HG03520 (cell line): ENCODE data around the gene ITGA1.
"Not testable (repeated sequence)": the region's sequence is repeated elsewhere in the genome, so short reads cannot be mapped to it uniquely, and the experiment has no call there.

Experiments
- ATAC-seq: cut with Tn5 transposase; IDR thresholded peaks from one replicate; pipeline ENCODE4 v1.9.1; 2021; ENCODE audit warnings: mild to moderate bottlenecking, moderate library complexity; ENCODE audit not compliant: unreplicated experiment

Gene ITGA1

GRCh38 chr5:52861368-52861767 lies 73.7 kb downstream of the ITGA1 start:
- ATAC-seq: no peak

- no peak for ATAC-seq
Observed at GRCh38 chr5:52863715-52864290, 76.1 kb downstream of the ITGA1 start.

DNA sequence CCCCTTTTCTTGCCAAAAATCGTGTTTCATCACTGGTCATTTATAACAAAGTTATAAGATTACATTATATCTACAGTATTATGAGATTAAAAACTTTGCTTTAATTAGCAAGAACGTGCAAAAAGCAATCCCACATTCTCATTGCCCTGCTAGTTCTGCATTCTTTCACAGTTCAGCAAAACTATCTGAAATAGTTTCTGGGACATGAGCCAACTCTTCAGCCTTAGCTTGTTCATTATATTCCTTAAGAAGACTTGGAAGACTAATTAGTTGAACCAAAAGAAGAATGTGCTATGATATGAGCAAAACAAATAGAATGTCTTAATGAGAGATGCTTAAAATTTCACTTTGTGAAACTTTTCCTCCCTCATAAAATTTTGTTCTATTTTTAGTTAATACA lies 76.7 kb downstream of the ITGA1 start:
- no peak for ATAC-seq

- ATAC-seq: no peak
Observed at GRCh38 chr5:52864884-52865283, 77.2 kb downstream of the ITGA1 start.

- ATAC-seq: not testable (repeated sequence)
Observed at GRCh38 chr5:52865991-52866390, 78.3 kb downstream of the ITGA1 start.

DNA sequence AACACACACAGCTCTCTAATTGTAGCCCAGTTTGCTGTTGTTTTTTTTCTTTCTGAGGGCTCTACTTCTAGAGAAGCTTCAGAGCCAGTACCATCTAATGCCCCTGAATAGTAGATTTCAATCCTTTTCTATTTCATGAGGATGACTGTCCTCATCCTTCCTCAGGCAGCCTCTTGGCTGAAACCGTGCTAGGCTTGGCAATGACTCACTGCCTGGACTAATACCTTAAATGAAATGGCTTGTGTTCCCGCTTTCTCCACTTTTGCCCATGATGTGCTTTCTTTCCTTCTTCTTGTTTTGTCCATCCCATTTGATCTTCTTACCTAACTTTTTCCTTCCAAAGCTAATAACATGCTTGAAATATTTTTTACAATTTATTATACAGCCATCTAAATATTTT lies 80.1 kb downstream of the ITGA1 start:
- ATAC-seq: no peak

- no peak for ATAC-seq
Observed at GRCh38 chr5:52868417-52868816, 80.7 kb downstream of the ITGA1 start.

DNA sequence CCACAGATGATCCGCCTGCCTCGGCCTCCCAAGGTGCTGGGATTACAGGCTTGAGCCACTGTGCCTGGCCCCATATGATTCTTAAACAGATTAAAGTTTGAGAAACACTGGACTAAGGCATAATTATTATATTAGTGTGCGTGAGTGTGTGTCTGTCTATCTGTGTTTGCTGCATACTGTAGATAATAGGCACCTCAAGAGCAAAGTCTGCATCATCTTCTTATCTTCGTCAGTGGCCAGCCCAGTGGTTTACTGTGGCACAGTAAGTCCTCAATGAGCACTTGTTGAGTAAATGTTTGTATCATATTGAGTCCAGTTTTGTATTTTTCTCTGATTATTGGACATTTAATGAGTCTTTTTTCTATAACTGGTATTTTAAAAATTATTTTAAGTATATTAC lies 81.7 kb downstream of the ITGA1 start:
- ATAC-seq: no peak

- ATAC-seq: no peak
Observed at GRCh38 chr5:52870448-52870847, 82.7 kb downstream of the ITGA1 start.

GRCh38 chr5:52875827-52876226 lies 88.1 kb downstream of the ITGA1 start:
- no peak for ATAC-seq

DNA sequence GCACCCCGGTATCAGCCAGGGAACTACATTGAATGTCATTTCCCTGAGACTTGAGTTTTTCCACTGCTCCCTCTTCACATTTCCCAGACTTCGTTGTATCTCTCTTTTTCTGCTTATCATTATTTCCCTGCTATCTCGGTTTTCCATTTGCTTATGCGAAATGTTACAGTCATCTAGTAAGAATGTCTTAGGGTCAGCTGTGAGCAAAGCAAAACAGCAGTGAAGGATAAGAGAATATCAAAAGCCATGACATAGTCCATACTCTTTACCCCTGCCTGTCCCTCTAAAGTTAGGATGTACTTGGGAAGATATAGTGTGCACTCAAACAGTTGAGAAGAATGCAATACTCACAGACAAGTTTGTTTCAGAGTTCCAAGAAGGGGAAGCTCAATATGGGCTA lies 88.7 kb downstream of the ITGA1 start:
- ATAC-seq: no peak

GRCh38 chr5:52878656-52879055 lies 90.9 kb downstream of the ITGA1 start:
- no peak for ATAC-seq

DNA sequence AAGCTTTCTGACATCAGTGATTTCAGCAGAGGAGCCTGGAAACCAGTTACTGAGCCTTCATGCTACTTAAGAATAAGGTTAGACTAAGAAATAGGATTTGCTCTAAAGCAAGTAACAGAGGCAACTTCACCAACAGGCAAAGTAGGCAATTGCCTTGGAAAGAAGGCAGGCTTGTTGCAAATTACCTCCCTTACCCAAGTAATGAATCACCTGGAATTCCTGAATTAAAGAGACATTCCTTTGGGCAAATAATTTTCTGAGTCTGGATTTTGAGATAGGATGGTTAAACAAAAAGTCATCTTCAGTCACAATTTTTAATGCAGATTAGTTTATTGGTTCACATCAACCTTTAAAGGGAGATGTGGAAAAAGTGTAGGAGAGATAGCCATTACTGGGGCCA lies 92.8 kb downstream of the ITGA1 start:
- ATAC-seq: no peak

GRCh38 chr5:52881468-52881867 lies 93.8 kb downstream of the ITGA1 start:
- no peak for ATAC-seq

DNA sequence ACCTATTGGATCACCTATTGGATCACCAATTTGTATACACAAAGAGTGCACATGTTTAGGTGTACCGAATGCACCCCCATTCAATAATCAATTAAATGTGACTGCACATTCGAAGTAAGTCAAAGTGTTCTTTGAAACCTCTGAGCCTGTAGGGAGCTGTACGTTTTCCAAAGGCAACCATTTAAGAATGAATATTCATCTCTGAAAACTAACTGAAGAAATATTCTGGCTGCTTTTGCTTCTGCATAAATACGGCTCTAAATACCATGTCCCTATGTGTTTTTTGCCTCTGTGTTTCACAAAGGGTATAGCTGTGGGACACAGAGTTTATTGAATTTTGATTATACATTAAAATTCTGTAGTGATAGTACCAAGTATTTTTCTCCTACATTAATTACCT lies 95.4 kb downstream of the ITGA1 start:
- no peak for ATAC-seq

- ATAC-seq: no peak
Observed at GRCh38 chr5:52884453-52884852, 96.7 kb downstream of the ITGA1 start.

DNA sequence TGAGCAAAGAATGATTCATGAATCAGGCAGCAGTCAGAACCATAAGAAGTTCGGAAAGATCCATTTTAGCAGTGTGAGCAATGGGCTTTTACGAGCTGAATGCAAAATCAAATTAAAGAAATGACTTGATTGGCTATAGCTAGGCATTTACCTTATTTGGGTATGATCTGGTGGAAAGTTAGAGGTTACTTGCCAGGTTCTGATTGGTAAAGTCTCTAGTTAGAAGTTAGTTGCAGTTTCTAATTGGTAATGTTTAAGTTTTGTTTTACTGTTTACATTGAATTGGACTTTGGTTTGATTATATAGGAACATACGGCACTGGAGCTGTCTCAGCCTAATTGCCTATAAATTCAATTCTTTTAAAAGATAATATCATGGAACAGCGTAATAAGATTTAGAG lies 97.9 kb downstream of the ITGA1 start:
- ATAC-seq: no peak

DNA sequence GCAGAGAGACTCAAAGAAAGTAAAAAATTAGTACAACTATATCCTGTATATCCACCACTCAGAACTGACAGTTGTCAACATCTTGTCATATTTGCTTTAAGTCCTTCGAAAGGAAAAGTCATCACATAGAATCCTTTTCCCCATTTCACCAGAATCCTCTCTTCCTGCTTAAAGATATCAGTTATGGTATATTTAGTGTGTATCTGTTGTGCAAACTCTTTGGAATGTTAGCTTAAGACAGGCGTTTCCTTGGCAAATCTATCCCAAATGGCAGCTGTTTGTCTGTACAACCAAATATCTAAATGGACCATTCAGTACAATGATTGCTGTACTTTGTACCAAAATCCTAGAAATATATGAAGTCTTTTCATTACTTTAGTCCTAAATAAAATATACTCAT lies 98.5 kb downstream of the ITGA1 start:
- no peak for ATAC-seq

DNA sequence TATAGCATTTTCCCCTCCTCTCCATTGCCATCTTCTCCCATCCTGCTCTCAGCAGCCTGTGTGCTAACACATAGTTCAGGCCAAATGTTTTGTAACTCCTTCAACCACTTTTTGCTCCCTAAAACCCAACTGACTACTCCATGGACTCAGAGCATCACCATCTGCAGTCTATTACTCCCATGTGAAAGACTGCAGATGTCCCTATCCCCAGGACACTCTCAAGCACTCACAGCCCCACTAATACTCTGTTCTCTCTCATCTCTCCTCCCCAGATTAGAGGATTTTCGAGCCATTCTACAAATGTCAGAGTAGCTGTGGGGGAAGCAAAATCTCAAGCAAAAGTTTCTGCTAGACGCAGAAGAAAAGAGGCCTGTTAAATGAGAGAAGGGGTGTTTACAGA lies 99.3 kb downstream of the ITGA1 start:
- no peak for ATAC-seq

- no peak for ATAC-seq
Observed at GRCh38 chr5:52888363-52888762, 100.6 kb downstream of the ITGA1 start.

GRCh38 chr5:52892242-52892878 lies 104.6 kb downstream of the ITGA1 start:
- no peak for ATAC-seq

DNA sequence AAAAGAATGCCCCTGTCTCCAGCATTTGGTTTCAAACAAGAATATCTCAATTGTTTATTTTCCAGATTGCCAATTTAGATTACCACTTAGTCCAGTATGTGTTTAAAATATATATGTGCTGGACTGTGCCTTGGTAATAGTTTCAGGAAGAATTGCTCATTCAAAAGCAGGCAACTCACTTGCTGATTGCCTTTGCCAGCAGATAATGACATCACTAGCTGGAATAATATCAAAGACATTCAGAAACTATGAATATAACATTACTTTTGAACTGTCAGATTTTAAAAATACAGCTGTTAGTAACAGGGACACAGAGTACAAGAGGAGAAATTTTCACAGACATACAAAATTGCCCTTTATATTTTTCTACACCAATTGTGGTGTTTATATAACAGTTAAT lies 105.4 kb downstream of the ITGA1 start:
- ATAC-seq: no peak

GRCh38 chr5:52893863-52894262 lies 106.1 kb downstream of the ITGA1 start:
- ATAC-seq: no peak
